Embryonic facial prominence (tissue), 1 donor: Measurements from ENCODE around the gene CLEC3A.
"Not testable (repeated sequence)": the region's sequence is repeated elsewhere in the genome, so short reads cannot be mapped to it uniquely, and the experiment has no call there.

ENCODE experiments used
- DNase-seq: peaks from one replicate; pipeline ENCODE4 v3.0.0-alpha.2; 2016; ENCODE audit errors: extremely low spot score

Gene CLEC3A, protein sequence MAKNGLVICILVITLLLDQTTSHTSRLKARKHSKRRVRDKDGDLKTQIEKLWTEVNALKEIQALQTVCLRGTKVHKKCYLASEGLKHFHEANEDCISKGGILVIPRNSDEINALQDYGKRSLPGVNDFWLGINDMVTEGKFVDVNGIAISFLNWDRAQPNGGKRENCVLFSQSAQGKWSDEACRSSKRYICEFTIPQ

GRCh38 chr16:78022347-78023060 lies at the start of gene CLEC3A:
Gene CLEC3A (plus strand): TSS chr16:78022548. CDS start chr16:78022627, 79 bp downstream.
- DNase-seq = no peak

- DNase-seq = no peak
Measured at GRCh38 chr16:77974883-77975282, 47.5 kb upstream of the CLEC3A start.

DNA sequence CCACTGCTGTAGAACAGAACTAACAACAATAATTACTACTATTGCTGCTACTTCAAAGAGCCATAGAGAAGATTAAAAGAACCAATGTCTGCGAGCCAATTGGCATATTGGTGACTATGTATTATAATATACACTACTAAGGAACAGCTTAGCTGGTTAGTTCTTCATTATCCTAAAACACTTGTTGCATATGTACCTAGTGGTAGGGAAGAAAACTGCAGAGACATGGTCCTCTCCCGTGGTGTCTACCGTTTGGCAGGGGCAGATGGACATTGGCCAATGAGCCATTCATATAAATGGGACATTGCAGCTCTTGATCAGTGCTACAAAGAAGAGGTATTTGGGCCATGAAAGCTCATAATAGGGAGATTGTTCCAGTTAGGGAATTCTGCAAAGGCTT lies 46.4 kb upstream of the CLEC3A start:
- DNase-seq = no peak

DNA sequence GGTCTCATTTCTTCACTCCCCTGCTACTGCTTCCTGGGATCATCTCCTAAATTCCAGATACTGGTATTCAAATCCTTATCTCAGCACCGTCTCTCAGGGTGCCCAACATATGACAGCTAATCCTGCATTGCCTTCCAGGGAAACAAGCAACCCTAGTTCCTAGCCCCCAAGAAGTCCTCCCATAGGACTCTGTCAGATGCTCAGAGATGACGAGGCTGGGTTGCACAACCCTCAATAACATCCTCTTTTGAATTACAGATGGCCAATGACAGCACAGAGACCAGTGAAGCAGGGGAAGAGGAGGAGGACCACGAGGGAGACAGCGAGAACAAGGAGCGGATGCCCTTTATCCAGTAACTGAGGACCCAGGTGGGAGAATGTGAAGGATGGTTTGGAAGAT lies 45.0 kb upstream of the CLEC3A start:
- DNase-seq = no peak

DNA sequence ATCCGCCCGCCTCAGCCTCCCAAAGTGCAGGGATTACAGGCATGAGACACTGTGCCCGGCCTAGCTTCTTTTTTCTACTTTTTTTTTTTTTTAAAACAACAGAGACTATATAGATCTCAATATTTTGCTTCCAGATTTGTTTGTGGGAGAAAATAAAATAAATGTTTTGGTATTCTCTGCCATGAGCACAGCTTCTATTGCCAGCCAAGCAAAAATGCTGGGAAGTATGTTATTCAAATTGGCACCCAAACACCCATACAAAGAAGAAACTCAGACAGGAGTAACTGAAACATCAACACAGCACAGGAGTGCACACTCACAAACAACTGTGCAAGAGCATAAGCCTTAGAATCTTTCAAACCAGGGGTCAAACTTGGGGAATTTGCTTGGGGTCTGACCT lies 37.2 kb upstream of the CLEC3A start:
- DNase-seq = no peak

- DNase-seq = no peak
Measured at GRCh38 chr16:77986011-77986740, 36.2 kb upstream of the CLEC3A start.

DNA sequence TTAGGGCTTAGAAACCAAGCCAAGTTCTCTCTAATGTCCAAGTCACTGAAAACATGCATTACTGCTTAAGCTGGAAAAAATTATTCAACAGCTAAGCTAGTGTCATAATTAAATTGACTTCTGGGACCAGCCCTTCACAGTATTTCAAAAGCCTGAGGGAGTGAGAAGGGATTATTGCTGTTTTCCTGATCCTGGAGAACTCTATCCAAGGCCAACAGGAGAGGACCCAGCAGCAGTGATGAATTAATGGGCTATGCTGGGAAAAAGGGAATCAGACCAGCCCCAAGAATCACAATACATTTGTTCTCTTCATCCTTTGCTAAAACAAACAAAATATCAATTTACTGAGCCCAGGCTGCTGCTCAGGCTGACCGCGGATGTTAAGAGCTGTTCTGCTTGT lies 34.5 kb upstream of the CLEC3A start:
- DNase-seq = no peak

DNA sequence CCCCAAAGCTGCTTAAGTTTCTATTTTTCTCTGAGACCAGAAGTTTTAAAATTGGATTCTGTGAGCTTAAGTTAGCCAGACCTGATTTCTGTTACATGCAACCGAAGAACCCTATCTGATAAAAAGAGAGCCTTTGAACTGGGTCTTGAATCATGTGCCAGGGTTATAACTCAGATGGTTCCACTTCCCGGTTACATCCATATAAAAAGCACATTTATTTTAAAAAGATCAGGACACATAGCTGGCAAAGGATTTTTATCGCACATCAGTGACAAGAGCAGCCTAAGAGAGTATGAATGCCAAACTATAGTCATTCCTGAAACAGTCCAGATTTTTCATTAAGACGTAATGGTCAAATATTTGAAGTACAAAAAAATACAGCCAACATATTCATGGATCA lies 32.5 kb upstream of the CLEC3A start:
- no peak for DNase-seq

DNA sequence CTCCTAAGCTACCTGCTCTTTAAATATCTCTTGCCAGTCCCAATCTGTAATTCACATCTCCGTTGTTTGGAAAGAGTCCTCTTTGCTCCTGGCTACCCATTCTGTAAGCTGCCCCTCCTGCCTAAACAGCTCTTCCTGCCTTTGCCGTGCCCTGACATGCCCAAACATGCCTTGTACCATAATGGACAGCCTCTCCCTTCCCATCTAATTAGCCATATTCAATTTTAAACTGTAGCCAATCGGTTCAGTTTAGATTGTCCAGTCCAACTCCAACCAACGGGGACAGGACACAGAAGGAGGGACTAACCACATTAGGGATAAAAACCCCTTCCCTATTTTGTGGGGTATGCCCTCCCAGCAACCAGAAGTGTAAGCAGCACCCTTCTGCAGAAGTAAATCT lies 30.6 kb upstream of the CLEC3A start:
- no peak for DNase-seq

DNA sequence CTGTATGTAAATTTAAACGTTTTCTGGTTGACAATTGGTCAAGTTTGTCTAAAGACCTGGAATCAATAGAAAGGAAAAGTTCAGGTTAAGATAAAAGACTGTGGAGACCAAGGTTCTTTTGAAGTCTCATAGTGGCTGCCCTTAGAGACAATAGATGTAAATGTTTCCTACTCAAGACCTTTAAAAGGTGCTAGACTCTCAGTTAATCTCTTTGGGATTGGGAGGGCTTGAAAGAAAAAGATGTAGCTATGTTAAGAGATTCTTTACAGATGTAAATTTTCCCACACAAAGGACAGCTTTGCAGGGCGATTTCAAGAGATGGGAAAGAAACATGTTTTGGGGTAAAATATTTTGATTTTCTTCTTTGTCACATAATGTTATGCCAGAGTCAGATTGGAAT lies 30.0 kb upstream of the CLEC3A start:
- not testable (repeated sequence) for DNase-seq

DNA sequence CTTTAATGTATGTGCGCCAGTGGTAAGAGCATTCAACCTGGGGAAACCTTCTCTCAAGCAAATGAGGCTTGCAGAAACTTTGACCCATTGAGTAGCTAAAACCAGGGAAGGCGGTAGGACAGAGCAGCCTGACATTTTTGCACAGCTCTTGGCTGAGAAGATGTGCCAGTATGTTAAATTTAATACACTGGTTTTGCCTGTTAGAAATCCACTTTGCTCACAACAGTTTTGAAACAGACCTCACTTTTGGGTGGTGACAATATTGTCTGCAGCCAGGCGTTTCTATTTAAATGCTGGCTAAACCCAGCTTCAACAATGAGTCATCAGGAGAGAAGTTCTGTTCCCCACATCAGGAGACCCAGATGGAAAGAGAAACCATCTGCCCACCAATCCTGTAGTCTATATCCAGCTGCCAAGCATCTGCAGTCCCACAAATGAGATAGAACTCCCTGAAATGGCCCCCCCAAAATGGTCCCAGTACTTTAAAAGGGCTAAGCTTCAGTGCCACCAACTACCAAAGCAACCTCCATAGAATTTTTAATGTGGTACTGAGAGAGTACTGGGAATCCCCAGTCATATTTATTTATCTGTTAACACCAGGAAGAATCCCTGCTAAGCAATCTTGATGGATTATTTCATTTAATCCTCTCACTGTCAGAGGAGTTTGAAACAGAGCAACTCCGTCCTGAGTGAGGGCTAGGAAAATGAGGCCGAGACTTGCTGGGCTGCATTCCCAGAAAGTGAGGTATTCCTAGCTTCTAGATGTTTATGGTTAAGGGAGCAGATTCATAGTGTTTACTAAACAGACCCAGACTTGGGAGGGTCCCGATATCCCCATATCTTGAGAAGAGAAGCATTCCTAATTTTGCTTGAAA lies 29.0 kb upstream of the CLEC3A start:
- peak; percentile 31 for DNase-seq

DNA sequence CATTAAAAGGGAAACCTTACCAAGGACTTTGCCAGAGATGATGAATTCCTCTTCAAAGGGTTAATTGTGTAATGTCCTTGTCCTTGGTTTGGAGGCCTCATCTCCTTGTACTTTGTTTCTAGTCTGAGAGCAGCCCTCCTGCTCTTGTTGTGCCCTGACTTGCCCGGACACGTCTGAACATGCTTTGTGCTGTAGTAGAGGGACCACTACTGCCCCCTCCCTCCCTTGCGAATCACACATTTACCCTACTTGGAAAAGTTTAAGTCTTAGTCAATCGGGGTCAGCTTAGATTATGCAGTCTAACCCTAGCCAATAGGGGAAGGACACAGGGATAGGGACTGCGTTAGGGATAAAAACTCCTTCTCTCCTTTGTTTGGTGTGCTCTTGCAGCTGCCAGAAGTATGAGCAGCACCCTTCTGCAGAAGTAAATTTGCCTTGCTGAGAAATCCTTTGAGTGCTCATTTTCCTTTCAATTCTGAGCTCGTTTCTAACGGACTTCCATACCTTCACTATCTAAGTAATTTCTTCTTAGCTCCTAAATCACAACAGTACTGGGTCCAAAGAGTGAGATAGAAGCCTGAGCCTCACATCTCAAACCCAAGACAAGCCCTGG lies 26.4 kb upstream of the CLEC3A start:
- no peak for DNase-seq

DNA sequence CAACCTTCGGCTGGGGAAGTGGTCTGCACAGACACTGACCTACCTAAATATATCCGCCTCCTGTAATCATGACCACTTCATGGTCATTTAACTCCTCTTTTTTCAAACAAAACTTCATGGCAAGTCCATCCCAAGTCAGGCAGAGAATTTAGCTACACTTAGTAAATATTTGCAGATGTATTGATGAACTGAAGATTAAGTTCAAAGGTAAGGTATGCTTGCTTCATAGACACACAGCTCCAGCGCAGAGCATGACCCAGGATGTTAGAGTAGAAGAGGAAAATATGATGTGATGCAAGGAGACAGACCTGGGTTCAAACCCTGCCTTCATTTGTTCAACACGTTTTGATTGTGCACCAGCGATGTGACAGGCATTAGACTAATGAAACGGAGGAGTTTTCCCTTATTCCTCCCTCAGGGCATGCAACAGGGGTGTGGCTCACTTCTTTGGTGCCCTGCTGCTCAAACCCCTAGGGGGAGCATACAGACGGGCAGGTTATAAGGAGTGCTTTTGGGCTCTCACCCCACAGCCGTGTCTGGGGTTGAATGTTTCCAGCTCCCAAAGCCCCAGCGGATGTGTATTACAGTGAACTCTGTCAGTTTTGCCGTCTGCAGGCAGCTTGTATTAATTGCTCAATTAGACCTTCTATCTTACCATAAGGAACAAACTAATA lies 23.9 kb upstream of the CLEC3A start:
- no peak for DNase-seq

- DNase-seq = no peak
Measured at GRCh38 chr16:78001451-78002025, 20.8 kb upstream of the CLEC3A start.

GRCh38 chr16:78002915-78003538 lies 19.3 kb upstream of the CLEC3A start:
- DNase-seq = peak; percentile 53

DNA sequence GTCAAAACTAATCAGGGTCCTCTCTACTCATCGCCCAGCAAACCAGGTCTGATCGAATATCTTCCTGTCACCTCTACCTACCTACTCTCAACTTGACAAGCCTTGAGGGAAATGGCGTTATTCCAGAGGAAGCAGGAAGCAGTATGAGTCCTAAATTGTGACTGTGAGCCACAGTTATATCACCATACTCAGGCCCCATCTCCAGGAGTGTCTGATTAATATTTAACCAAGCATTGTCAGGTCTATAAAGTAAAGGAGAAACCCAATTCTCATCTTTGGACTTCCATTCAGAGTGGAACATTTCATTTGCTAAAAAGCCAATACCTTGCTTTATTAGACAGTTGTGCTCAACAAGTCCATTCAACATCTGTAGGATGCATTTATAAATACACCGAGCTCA lies 17.8 kb upstream of the CLEC3A start:
- DNase-seq = no peak

- DNase-seq = no peak
Measured at GRCh38 chr16:78005881-78006280, 16.5 kb upstream of the CLEC3A start.

DNA sequence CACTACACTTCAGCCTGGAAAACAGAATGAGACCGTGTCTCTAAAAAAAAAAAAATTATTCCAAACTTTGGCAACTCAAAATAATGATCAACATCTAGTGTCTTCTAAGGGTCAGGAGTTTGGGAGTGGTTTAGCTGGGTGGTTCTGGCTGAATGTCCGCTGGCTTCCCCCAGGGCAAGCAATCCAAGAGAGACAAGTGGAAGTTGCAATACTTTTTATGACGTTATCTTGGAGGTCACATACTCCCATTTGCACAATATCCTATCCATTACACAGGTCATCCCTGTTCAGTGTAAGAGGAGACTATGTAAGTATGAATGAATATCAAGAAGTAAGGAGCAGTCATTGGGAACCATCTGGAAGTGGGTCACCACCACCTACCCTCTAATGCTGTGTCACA lies 15.2 kb upstream of the CLEC3A start:
- no peak for DNase-seq

GRCh38 chr16:78024159-78024558 lies 1.8 kb downstream of the CLEC3A start:
- DNase-seq = no peak

GRCh38 chr16:78025631-78026030 lies 3.3 kb downstream of the CLEC3A start:
- DNase-seq = no peak
